HCT116 (cell line): ENCODE data around the gene GAK. TPM values are rescaled to one million over a fixed set of nuclear protein-coding genes. Genes with fewer than 3 reads are reported as not detected.
"Not testable (repeated sequence)": the region's sequence is repeated elsewhere in the genome, so short reads cannot be mapped to it uniquely, and the experiment has no call there.

Experiments used
- ATAC-seq: fragments of 200-7000 bp; cut with Tn5 transposase; 2 replicates; pipeline ENCODE4 v1.9.1; 2020; ENCODE audit warnings: mild to moderate bottlenecking, moderate library complexity
- BruUV-seq: library from RNA; stranded (reverse); fragments of 400-500 nt; replicated peaks from 2 replicates; lab custom pipeline; 2021; lab: Mats Ljungman, UMichigan
- CTCF ChIA-PET: fragments of 300-600 bp; sonication (Branson Sonifier 250); formaldehyde crosslinking; loops from one replicate; lab custom pipeline; 2021; ENCODE audit warnings: antibody characterized with exemption; lab: Charles Lee
- POLR2A ChIA-PET: fragments of 300-600, 350-600 bp; sonication (Branson Sonifier 250); formaldehyde crosslinking; loops from one replicate; lab custom pipeline; 2021; ENCODE audit warnings: antibody characterized with exemption; lab: Charles Lee
- RAD21 ChIA-PET, 2 experiments: fragments of 300-600 bp; sonication (Branson Sonifier 250); formaldehyde crosslinking; loops; one replicate each; lab custom pipeline; 2023; ENCODE audit warnings: low total read pairs in 2 of 2; ENCODE audit not compliant: uncharacterized antibody in 2 of 2, unreplicated experiment in 2 of 2, low non-redundant PET in 1 of 2; lab: Charles Lee
- DNase-seq: peaks from one replicate; pipeline ENCODE4 v3.0.0-alpha.2; 2010; ENCODE audit warnings: low read depth, low spot score
- H2AFZ ChIP-seq: fragments of 200-600 bp; shearing (Covaris generic), sonication (generic); 2 replicates; pipeline ENCODE4 v1.6.1; 2017; ENCODE audit warnings: low read depth, mixed run types, mixed read lengths, antibody characterized with exemption, low read length; ENCODE audit not compliant: poor library complexity, severe bottlenecking
- H3K27ac ChIP-seq: 2 replicates; pipeline ENCODE4 v1.5.1; 2012; ENCODE audit warnings: low read depth, low read length
- H3K27me3 ChIP-seq: fragments of 200-600 bp; sonication (generic); 2 replicates; pipeline ENCODE4 v1.6.1; 2016; ENCODE audit warnings: mixed run types, low read length, mixed read lengths; ENCODE audit not compliant: insufficient read depth
- H3K36me3 ChIP-seq, 2 experiments: fragments of 200-500 bp in 1 of 2; fragments of 200-600 bp in 1 of 2; sonication (Bioruptor generic) in 1 of 2; sonication (generic) in 1 of 2; 2 replicates each; pipeline versions ENCODE4 v1.5.1 to v1.6.1; 2014 to 2016; ENCODE audit warnings: low read length in 2 of 2, inconsistent platforms in 1 of 2, mixed read lengths in 1 of 2, mixed run types in 1 of 2; ENCODE audit not compliant: insufficient read depth in 2 of 2, control insufficient read depth in 1 of 2
- H3K4me1 ChIP-seq, 2 experiments: fragments of 200-600 bp in 1 of 2; sonication (generic) in 1 of 2; 2 replicates each; pipeline versions ENCODE4 v1.5.1 to v1.6.1; 2012 to 2017; ENCODE audit warnings: low read length in 2 of 2, inconsistent platforms in 1 of 2, mild to moderate bottlenecking in 1 of 2, mixed read lengths in 1 of 2, mixed run types in 1 of 2, moderate library complexity in 1 of 2; ENCODE audit not compliant: insufficient read depth in 2 of 2, control insufficient read depth in 1 of 2
- H3K4me2 ChIP-seq: fragments of 200-600 bp; sonication (generic); 2 replicates; pipeline ENCODE4 v1.6.1; 2017; ENCODE audit warnings: mixed run types, low read length, mixed read lengths
- H3K4me3 ChIP-seq, 2 experiments: fragments of 200-600 bp in 1 of 2; sonication (generic) in 1 of 2; replicated peaks in 1 of 2; 2 replicates each; pipeline ENCODE4 v1.5.1; 2011 to 2016; ENCODE audit warnings: low read length in 2 of 2, control low read depth in 1 of 2, low read depth in 1 of 2, mild to moderate bottlenecking in 1 of 2, mixed read lengths in 1 of 2, mixed run types in 1 of 2
- H3K79me2 ChIP-seq: fragments of 200-600 bp; sonication (generic); 2 replicates; pipeline ENCODE4 v1.6.1; 2017; ENCODE audit warnings: mild to moderate bottlenecking, mixed run types, low read length, moderate library complexity, mixed read lengths; ENCODE audit not compliant: insufficient read depth
- H3K9ac ChIP-seq: fragments of 200-600 bp; sonication (generic); 2 replicates; pipeline ENCODE4 v1.6.1; 2016; ENCODE audit warnings: low read length, mixed read lengths
- H3K9me2 ChIP-seq: fragments of 200-600 bp; sonication (generic), shearing (Covaris generic); 2 replicates; pipeline ENCODE4 v1.6.1; 2017; ENCODE audit warnings: mixed run types, mild to moderate bottlenecking, moderate library complexity; ENCODE audit not compliant: insufficient read depth
- H3K9me3 ChIP-seq, 2 experiments: fragments of 200-500 bp in 1 of 2; fragments of 200-600 bp in 1 of 2; sonication (Bioruptor generic) in 1 of 2; sonication (generic) in 1 of 2; 2 replicates each; pipeline ENCODE4 v1.6.1; 2014 to 2017; ENCODE audit warnings: low read length in 2 of 2, mixed read lengths in 2 of 2, inconsistent platforms in 1 of 2, low read depth in 1 of 2, mild to moderate bottlenecking in 1 of 2, mixed run types in 1 of 2, moderate library complexity in 1 of 2; ENCODE audit not compliant: control insufficient read depth in 1 of 2, insufficient read depth in 1 of 2
- H4K20me1 ChIP-seq: fragments of 200-600 bp; sonication (generic), shearing (Covaris generic); 2 replicates; pipeline ENCODE4 v1.6.1; 2017; ENCODE audit warnings: mixed run types, mild to moderate bottlenecking, moderate library complexity; ENCODE audit not compliant: insufficient read depth
- CBX3 ChIP-seq: IDR thresholded peaks from 2 replicates; pipeline ENCODE4 v1.6.1; 2012; ENCODE audit warnings: low read depth
- EZH2 ChIP-seq: fragments of 200-600 bp; sonication (generic); IDR thresholded peaks from 2 replicates; pipeline ENCODE4 v1.6.1; 2017; ENCODE audit warnings: antibody characterized with exemption, mixed run types
- YY1 ChIP-seq: IDR thresholded peaks from 2 replicates; pipeline ENCODE4 v1.6.1; 2011; ENCODE audit warnings: low read length, low read depth, moderate library complexity, mild to moderate bottlenecking; ENCODE audit not compliant: insufficient replicate concordance; ENCODE audit errors: extremely low read depth
- intact Hi-C: fragments of 100-400 bp; cut with micrococcal nuclease; formaldehyde crosslinking; loops from 2 replicates; pipeline ENCODE4 v1.10.0; 2022
- total RNA-seq: library from RNA; stranded (reverse); gene quantifications from one replicate; pipeline ENCODE4 v1.2.1, GENCODE V29; 2021; ENCODE audit not compliant: unreplicated experiment

The GAK gene
- total RNA-seq, 1 experiment from 2014 or later, result 123 TPM

DNA sequence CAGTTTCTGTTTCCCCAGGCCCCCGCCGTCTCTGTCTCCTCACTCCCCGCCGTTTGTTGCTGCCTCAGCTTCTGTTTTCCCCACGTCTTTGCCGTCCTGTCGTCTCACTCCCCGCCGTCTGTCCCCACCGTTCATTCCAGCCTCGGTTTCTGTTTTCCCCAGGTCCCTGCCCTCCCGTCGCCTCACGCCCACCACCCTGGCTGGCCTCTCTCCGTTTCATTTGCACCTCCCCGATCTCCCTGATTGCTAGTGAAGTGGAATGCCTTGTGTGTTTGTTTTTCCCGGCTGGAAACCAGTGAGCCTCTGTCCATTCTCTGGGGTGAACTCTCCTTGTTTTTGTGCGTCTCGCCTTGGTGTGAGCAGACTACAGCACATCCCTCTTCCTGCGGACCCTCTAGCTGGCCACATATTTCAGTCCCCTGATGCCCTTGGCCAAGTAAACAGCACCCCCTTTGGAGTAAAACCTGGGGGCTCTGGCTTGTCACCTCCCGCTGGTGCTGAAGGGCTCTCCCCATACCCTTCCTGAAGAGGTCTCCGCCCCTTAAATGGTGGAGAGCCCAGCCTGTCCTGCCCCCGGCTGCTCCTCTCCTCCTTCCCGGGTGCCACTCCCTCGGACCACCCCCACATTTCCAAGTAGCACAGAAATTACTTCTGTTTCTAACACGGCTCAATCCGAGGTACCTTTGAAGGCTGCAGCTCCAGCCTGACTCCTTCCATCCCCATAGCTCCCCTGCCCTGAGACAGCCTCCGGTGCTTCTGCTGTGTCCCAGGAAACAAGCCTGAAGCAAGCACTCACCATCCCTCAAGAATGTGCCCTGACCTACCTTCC is 13.4 kb upstream of the GAK start:
- no peak overlapping the region for H3K27ac ChIP-seq
- intact Hi-C loops, result no loop called here
- ChIA-PET CTCF (no interaction called here), RAD21 (no interaction called here), POLR2A (no interaction called here)
- H3K27me3 ChIP-seq, result no peaks in the 10 kb centered on the region
- ATAC-seq, result no peak
- H3K9me2 ChIP-seq, result no peaks in the 10 kb centered on the region
- no peaks in the 10 kb centered on the region for H3K79me2 ChIP-seq
- H4K20me1 ChIP-seq, result no peaks in the 10 kb centered on the region
- no peak overlapping the region for H3K9ac ChIP-seq
- H3K4me1 ChIP-seq, result no peaks in the 10 kb centered on the region
- BruUV-seq, result no TSS peak
- H3K9me3 ChIP-seq, result no peaks in the 10 kb centered on the region
- H3K4me3 ChIP-seq, result no peak overlapping the region
- no peak for DNase-seq
- no peak overlapping the region for H2AFZ ChIP-seq
- H3K36me3 ChIP-seq, result no peaks in the 10 kb centered on the region
- no peak for TF ChIP-seq CBX3
- no peak for TF ChIP-seq YY1
- TF ChIP-seq EZH2, result no peak
- H3K4me2 ChIP-seq, result no peak overlapping the region

DNA sequence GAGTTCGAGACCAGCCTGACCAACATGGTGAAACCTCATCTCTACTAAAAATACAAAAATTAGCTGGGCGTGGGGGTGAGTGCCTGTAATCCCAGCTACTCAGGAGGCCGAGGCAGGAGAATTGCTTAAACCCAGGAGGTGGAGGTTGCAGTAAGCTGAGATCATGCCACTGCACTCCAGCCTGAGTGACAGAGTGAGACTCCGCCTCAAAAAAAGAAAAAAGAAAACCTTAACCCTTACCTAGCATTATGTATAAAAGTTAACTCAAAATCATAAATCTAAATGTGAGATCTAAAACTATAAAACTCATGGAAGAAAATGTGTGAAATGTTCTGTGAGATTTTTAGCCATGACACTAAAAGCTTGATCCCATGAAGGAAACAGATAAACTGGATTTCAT is 7.4 kb upstream of the GAK start:
- H2AFZ ChIP-seq, H4K20me1 ChIP-seq, H3K9me3 ChIP-seq, H3K36me3 ChIP-seq, DNase-seq, RAD21 ChIA-PET, H3K9ac ChIP-seq, intact Hi-C loops, H3K9me2 ChIP-seq, H3K79me2 ChIP-seq, H3K27me3 ChIP-seq, ATAC-seq, BruUV-seq, CTCF ChIA-PET, H3K4me3 ChIP-seq, POLR2A ChIA-PET, H3K4me1 ChIP-seq, H3K4me2 ChIP-seq, H3K27ac ChIP-seq: not testable (repeated sequence)
